ENCODE data around the gene USP31.

DNA sequence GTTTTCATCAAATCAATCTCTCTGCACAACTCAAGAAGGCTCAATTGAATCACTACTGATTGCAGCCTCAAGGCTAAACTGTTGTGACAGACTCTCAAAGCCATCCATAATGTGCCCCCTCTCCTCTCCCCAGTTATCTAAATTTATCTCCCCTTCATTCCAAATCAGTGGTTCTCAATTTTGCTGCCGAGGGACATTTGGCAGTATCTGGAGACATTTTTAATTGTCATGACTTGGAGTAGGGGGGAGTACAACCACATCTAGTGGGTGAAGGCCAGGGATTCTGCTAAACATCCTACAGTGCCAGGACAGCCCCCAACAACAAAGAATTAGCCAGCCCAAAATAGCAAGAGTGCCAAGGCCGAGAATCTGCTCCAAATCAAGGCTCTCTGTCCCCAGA is 9.1 kb downstream of the USP31 start:
- TF ChIP-seq, protein P1, sequence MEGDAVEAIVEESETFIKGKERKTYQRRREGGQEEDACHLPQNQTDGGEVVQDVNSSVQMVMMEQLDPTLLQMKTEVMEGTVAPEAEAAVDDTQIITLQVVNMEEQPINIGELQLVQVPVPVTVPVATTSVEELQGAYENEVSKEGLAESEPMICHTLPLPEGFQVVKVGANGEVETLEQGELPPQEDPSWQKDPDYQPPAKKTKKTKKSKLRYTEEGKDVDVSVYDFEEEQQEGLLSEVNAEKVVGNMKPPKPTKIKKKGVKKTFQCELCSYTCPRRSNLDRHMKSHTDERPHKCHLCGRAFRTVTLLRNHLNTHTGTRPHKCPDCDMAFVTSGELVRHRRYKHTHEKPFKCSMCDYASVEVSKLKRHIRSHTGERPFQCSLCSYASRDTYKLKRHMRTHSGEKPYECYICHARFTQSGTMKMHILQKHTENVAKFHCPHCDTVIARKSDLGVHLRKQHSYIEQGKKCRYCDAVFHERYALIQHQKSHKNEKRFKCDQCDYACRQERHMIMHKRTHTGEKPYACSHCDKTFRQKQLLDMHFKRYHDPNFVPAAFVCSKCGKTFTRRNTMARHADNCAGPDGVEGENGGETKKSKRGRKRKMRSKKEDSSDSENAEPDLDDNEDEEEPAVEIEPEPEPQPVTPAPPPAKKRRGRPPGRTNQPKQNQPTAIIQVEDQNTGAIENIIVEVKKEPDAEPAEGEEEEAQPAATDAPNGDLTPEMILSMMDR (IDR thresholded peaks at IDR 0.05), result no peak
- TF ChIP-seq POLR2A (IDR thresholded peaks at IDR 0.05), result no peak

Measured in thyroid gland (tissue), 4 donors.